HepG2 (cell line): ENCODE measurements around the gene EYA2. TPM values are rescaled to one million over a fixed set of nuclear protein-coding genes. Genes with fewer than 3 reads are reported as not detected.

ENCODE experiments used
- ATAC-seq: fragments of 200-7000 bp; cut with Tn5 transposase; 3 replicates; pipeline ENCODE4 v1.9.1; 2020; ENCODE audit warnings: mild to moderate bottlenecking, moderate library complexity
- BruUV-seq: library from RNA; stranded (reverse); fragments of 400-500 nt; replicated peaks from 2 replicates; lab custom pipeline; 2021; lab: Mats Ljungman, UMichigan
- CTCF ChIA-PET: fragments of 300-600 bp; formaldehyde crosslinking; extraction: SDS; loops from one replicate; lab custom pipeline; 2021; ENCODE audit warnings: low total read pairs, inconsistent platforms, low intra/inter-chr PET ratio; lab: Yijun Ruan, JAX
- POLR2A ChIA-PET: fragments of 350-600 bp; sonication (Branson Sonifier 250); formaldehyde crosslinking; loops from one replicate; lab custom pipeline; 2020; ENCODE audit warnings: antibody characterized with exemption, inconsistent platforms; lab: Yijun Ruan, JAX
- DNase-seq: peaks from one replicate; pipeline ENCODE4 v3.0.0-alpha.2; 2015; ENCODE audit warnings: low spot score
- FAIRE-seq: peaks from 3 replicates; lab custom pipeline; 2011; peaks lifted over from hg19 to GRCh38; lab: Jason Lieb, UNC
- H2AFZ ChIP-seq: one replicate; pipeline ENCODE4 v1.6.1; 2011; ENCODE audit warnings: low read length, inconsistent platforms
- H3K27ac ChIP-seq: fragments of 300-600 bp; 3 replicates; pipeline ENCODE4 v1.8.0; 2011; ENCODE audit warnings: mixed run types, mild to moderate bottlenecking, mixed read lengths, low read length, inconsistent platforms; ENCODE audit not compliant: insufficient read depth; ENCODE audit errors: extremely low read length
- H3K27me3 ChIP-seq, 2 experiments: fragments of 200-600 bp in 1 of 2; 2 replicates in 1 of 2; 3 replicates in 1 of 2; pipeline versions ENCODE4 v1.6.0 to v1.8.0; 2011; ENCODE audit warnings: low read length in 2 of 2, mild to moderate bottlenecking in 2 of 2, moderate library complexity in 2 of 2, inconsistent platforms in 1 of 2; ENCODE audit not compliant: insufficient read depth in 2 of 2, control insufficient read depth in 1 of 2
- H3K36me3 ChIP-seq, 2 experiments: fragments of 200-600 bp in 1 of 2; replicated peaks in 1 of 2; 2 replicates in 1 of 2; 3 replicates in 1 of 2; pipeline versions ENCODE4 v1.5.1 to v1.8.0; 2011; ENCODE audit warnings: low read length in 2 of 2, inconsistent platforms in 1 of 2; ENCODE audit not compliant: insufficient read depth in 2 of 2, control insufficient read depth in 1 of 2
- H3K4me1 ChIP-seq: 2 replicates; pipeline ENCODE4 v1.5.1; 2012; ENCODE audit warnings: low read length, inconsistent platforms; ENCODE audit not compliant: insufficient read depth
- H3K4me2 ChIP-seq: 2 replicates; pipeline ENCODE4 v1.6.0; 2011; ENCODE audit warnings: low read depth, low read length, inconsistent platforms
- H3K4me3 ChIP-seq, 3 experiments: fragments of 200-600 bp in 1 of 3; sonication (generic), shearing (Covaris generic) in 1 of 3; replicated peaks in 1 of 3; 2 replicates each; pipeline ENCODE4 v1.5.1; 2011 to 2016; ENCODE audit warnings: low read length in 3 of 3, inconsistent platforms in 2 of 3, low read depth in 2 of 3, mild to moderate bottlenecking in 2 of 3, control low read depth in 1 of 3, mixed read lengths in 1 of 3; ENCODE audit not compliant: insufficient read depth in 1 of 3
- H3K79me2 ChIP-seq: one replicate; pipeline ENCODE4 v1.6.1; 2011; ENCODE audit warnings: low read length, inconsistent platforms; ENCODE audit not compliant: insufficient read depth
- H3K9ac ChIP-seq: 2 replicates; pipeline ENCODE4 v1.6.0; 2011; ENCODE audit warnings: mild to moderate bottlenecking, low read depth, low read length, inconsistent platforms; ENCODE audit not compliant: insufficient read depth
- H3K9me3 ChIP-seq: 2 replicates; pipeline ENCODE4 v1.5.1; 2012; ENCODE audit warnings: mild to moderate bottlenecking, low read length
- H4K20me1 ChIP-seq: 2 replicates; pipeline ENCODE4 v1.6.0; 2011; ENCODE audit warnings: inconsistent platforms, mild to moderate bottlenecking, low read length, moderate library complexity; ENCODE audit not compliant: insufficient read depth
- BORCS8-MEF2B ChIP-seq: sonication (generic); formaldehyde crosslinking; IDR thresholded peaks from 2 replicates; pipeline ENCODE4 v1.8.0; 2022; ENCODE audit warnings: mild to moderate bottlenecking, missing genetic modification reagents
- CSRNP2 ChIP-seq: sonication (generic); formaldehyde crosslinking; conservative IDR thresholded peaks from 2 replicates; pipeline ENCODE4 v1.8.0; 2022; ENCODE audit warnings: low read depth, missing genetic modification reagents
- EP300 ChIP-seq, 3 experiments: sonication (generic) in 1 of 3; formaldehyde crosslinking in 1 of 3; IDR thresholded peaks; 2 replicates each; pipeline versions ENCODE4 v1.5.1 to v1.6.1; 2011 to 2020; ENCODE audit warnings: low read depth in 2 of 3, low read length in 2 of 3, borderline replicate concordance in 1 of 3, improper control_type of control experiment in 1 of 3, mild to moderate bottlenecking in 1 of 3, missing genetic modification reagents in 1 of 3, moderate library complexity in 1 of 3
- FIP1L1 ChIP-seq: fragments of 200-400 bp; formaldehyde crosslinking; IDR thresholded peaks from 2 replicates; pipeline ENCODE4 v1.6.1; 2018; ENCODE audit warnings: low read depth, mild to moderate bottlenecking, low read length, moderate library complexity, borderline replicate concordance; ENCODE audit not compliant: insufficient read depth
- GABPB1 ChIP-seq: IDR thresholded peaks from 2 replicates; pipeline ENCODE4 v1.6.1; 2016; ENCODE audit warnings: mild to moderate bottlenecking, missing genetic modification reagents, moderate library complexity, missing compliant biosample characterization
- KDM5B ChIP-seq: sonication (generic); formaldehyde crosslinking; IDR thresholded peaks from 2 replicates; pipeline ENCODE4 v1.4.0; 2020; ENCODE audit warnings: missing genetic modification reagents, mild to moderate bottlenecking, borderline replicate concordance
- KLF15 ChIP-seq: sonication (generic); formaldehyde crosslinking; IDR thresholded peaks from 2 replicates; pipeline ENCODE4 v1.8.1; 2023; ENCODE audit warnings: borderline replicate concordance, mild to moderate bottlenecking, inconsistent platforms, missing genetic modification reagents, mixed read lengths
- POLR2A ChIP-seq, 2 experiments: IDR thresholded peaks; 2 replicates each; pipeline ENCODE4 v1.6.1; 2011; ENCODE audit warnings: low read depth in 2 of 2, low read length in 2 of 2, mild to moderate bottlenecking in 1 of 2, moderate library complexity in 1 of 2; ENCODE audit not compliant: insufficient read depth in 1 of 2
- RAD51 ChIP-seq: fragments of 450-650 bp; IDR thresholded peaks from 2 replicates; pipeline ENCODE4 v1.6.1; 2016; ENCODE audit warnings: borderline replicate concordance
- RBAK ChIP-seq: sonication (generic); formaldehyde crosslinking; IDR thresholded peaks from 2 replicates; pipeline ENCODE4 v1.5.1; 2020; ENCODE audit warnings: mild to moderate bottlenecking, missing genetic modification reagents
- TCF7 ChIP-seq: sonication (generic); IDR thresholded peaks from 2 replicates; pipeline ENCODE4 v1.6.1; 2016; ENCODE audit warnings: antibody characterized with exemption, low read depth
- TFDP2 ChIP-seq: sonication (generic); formaldehyde crosslinking; IDR thresholded peaks from 2 replicates; pipeline ENCODE4 v1.4.0; 2020; ENCODE audit warnings: missing genetic modification reagents
- ZNF18 ChIP-seq: sonication (generic); formaldehyde crosslinking; IDR thresholded peaks from 2 replicates; pipeline ENCODE4 v1.8.0; 2022; ENCODE audit warnings: mild to moderate bottlenecking, missing genetic modification reagents; ENCODE audit not compliant: insufficient replicate concordance
- ZNF235 ChIP-seq: sonication (generic); formaldehyde crosslinking; IDR thresholded peaks from 2 replicates; pipeline ENCODE4 v1.8.1; 2023; ENCODE audit warnings: mild to moderate bottlenecking, missing genetic modification reagents, borderline replicate concordance
- ZNF274 ChIP-seq: sonication (generic); formaldehyde crosslinking; IDR thresholded peaks from 2 replicates; pipeline ENCODE4 v1.5.1; 2020; ENCODE audit warnings: mild to moderate bottlenecking, missing genetic modification reagents
- ZNF367 ChIP-seq: sonication (generic); formaldehyde crosslinking; IDR thresholded peaks from 2 replicates; pipeline ENCODE4 v1.4.0; 2020; ENCODE audit warnings: missing genetic modification reagents, borderline replicate concordance
- ZNF878 ChIP-seq: sonication (generic); formaldehyde crosslinking; IDR thresholded peaks from 2 replicates; pipeline ENCODE4 v1.8.1; 2023; ENCODE audit warnings: mild to moderate bottlenecking, missing genetic modification reagents, moderate library complexity
- WGBS: methylation state at CpG from one replicate; pipeline ENCODE4 v1.1.6; 2017; ENCODE audit warnings: low lambda C conversion rate; 5-methylcytosine and 5-hydroxymethylcytosine counted together
- in situ Hi-C: cut with HindIII; loops from 2 replicates; pipeline ENCODE4 v1.10.0; 2017; ENCODE audit warnings: low pct_unique_long_range_greater_than_20kb; ENCODE audit not compliant: extremely low pct_ligation_motif_present
- intact Hi-C: fragments of 100-400 bp; cut with micrococcal nuclease; formaldehyde crosslinking; loops from one replicate; pipeline ENCODE4 v1.10.0; 2022; ENCODE audit not compliant: unreplicated experiment
- polyA plus RNA-seq, 8 experiments: library from polyadenylated mRNA; depleted of rRNA in 3 of 8; stranded (reverse) in 7 of 8; unstranded in 1 of 8; fragments of >200 nt; fragmentation: Illumina TruSeq in 4 of 8; extraction: Trizol in 4 of 8; gene quantifications; 2 replicates each; pipeline versions ENCODE4 v1.2.1 to v1.2.3, GENCODE V29; 2011 to 2016; ENCODE audit warnings: low read depth in 4 of 8, missing spikeins in 1 of 8, mixed read lengths in 1 of 8; ENCODE audit not compliant: insufficient read depth in 1 of 8
- total RNA-seq, 5 experiments: library from RNA; depleted of rRNA; stranded (reverse); fragments of >200 nt; fragmentation: Illumina TruSeq; extraction: Trizol; gene quantifications; 2 replicates each; pipeline ENCODE4 v1.2.3, GENCODE V29; 2016; ENCODE audit warnings: low read depth in 1 of 5
- TF ChIP-seq, protein P1 (sequence below): sonication (generic); formaldehyde crosslinking; IDR thresholded peaks from 2 replicates; pipeline ENCODE4 v1.8.1; 2022; ENCODE audit warnings: mild to moderate bottlenecking, missing genetic modification reagents

EYA2 gene
- total and polyA plus RNA-seq, 2 of the 13 experiments (the other 11 are each of a cell fraction or from before 2014, with no cell fraction given) = not detected

- TSS peak; percentile 100 for BruUV-seq
- WGBS = 31% methylated on average over 9 of the region's 9 CpGs
- Histone ChIP-seq H3K27ac (peak overlapping the region; percentile 59), H3K27me3 (no peaks in the 10 kb centered on the region; a peak in 1 of 5 replicates), H4K20me1 (no peaks in the 10 kb centered on the region), H3K36me3 (no peaks in the 10 kb centered on the region), H2AFZ (no peak overlapping the region), H3K4me1 (peaks cover 66% of the 10 kb centered on the region), H3K9me3 (no peaks in the 10 kb centered on the region), H3K9ac (peak overlapping the region; percentile 2; the same call in 1 of the 2 replicates), H3K4me3 (peak overlapping the region in 1 of 3 experiments; percentile 22; a peak in 2 of 6 replicates), H3K4me2 (peak overlapping the region; percentile 54), H3K79me2 (no peaks in the 10 kb centered on the region)
- ChIA-PET POLR2A (interaction anchor here (1.0 to 4.3 kb wide), 9 partner anchors 14 to 183 kb away, joined by 3 to 22 read pairs (median 4); partner anchors contain the start of gene ZMYND8), CTCF (no interaction called here)
- FAIRE-seq = no peak
- ATAC-seq = peak; percentile 0; the same call in 2 of the 3 replicates
- in situ Hi-C loops = no loop called here
- intact Hi-C loops = no loop called here
- DNase-seq = peak; percentile 41
- no peak for TF ChIP-seq CSRNP2
- TF ChIP-seq, protein P1, sequence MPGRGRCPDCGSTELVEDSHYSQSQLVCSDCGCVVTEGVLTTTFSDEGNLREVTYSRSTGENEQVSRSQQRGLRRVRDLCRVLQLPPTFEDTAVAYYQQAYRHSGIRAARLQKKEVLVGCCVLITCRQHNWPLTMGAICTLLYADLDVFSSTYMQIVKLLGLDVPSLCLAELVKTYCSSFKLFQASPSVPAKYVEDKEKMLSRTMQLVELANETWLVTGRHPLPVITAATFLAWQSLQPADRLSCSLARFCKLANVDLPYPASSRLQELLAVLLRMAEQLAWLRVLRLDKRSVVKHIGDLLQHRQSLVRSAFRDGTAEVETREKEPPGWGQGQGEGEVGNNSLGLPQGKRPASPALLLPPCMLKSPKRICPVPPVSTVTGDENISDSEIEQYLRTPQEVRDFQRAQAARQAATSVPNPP (CRISPR knock-in tag) = no peak
- peak; percentile 20; the same call in 1 of the 2 replicates for TF ChIP-seq KDM5B (CRISPR knock-in tag)
- TF ChIP-seq EP300 (IDR thresholded peaks at IDR 0.05; ENCODE audit: low read depth in 2 of 2, low read length in 2 of 2) = no peak
- no peak for TF ChIP-seq EP300 (CRISPR knock-in tag; IDR thresholded peaks at IDR 0.05; ENCODE audit: borderline replicate concordance)
- no peak for TF ChIP-seq TFDP2
- 0 out of 2 replicates have a peak, but pooled peaks have one; percentile 58 for TF ChIP-seq ZNF235 (CRISPR knock-in tag)
- TF ChIP-seq ZNF18 (CRISPR knock-in tag) = no peak
- no peak for TF ChIP-seq KLF15
- TF ChIP-seq BORCS8-MEF2B (CRISPR knock-in tag) = no peak
- TF ChIP-seq FIP1L1 = no peak
- TF ChIP-seq ZNF367 (CRISPR knock-in tag) = no peak
- TF ChIP-seq GABPB1 (CRISPR knock-in tag) = no peak
- TF ChIP-seq POLR2A (IDR thresholded peaks at IDR 0.05; ENCODE audit: insufficient read depth in 1 of 2, low read depth in 2 of 2, low read length in 2 of 2) = no peak; a peak in 1 of 4 replicates
- no peak for TF ChIP-seq ZNF274 (CRISPR knock-in tag)
- TF ChIP-seq TCF7 = 0 out of 2 replicates have a peak, but pooled peaks have one; percentile 5
- TF ChIP-seq ZNF878 (CRISPR knock-in tag) = peak; percentile 43; the same call in 1 of the 2 replicates
- TF ChIP-seq RAD51 = no peak
- TF ChIP-seq RBAK (CRISPR knock-in tag) = no peak
Observed at GRCh38 chr20:47201074-47201730, 306.6 kb downstream of the EYA2 start.
